ENCODE measurements around the gene RMDN2.

RMDN2 gene

DNA sequence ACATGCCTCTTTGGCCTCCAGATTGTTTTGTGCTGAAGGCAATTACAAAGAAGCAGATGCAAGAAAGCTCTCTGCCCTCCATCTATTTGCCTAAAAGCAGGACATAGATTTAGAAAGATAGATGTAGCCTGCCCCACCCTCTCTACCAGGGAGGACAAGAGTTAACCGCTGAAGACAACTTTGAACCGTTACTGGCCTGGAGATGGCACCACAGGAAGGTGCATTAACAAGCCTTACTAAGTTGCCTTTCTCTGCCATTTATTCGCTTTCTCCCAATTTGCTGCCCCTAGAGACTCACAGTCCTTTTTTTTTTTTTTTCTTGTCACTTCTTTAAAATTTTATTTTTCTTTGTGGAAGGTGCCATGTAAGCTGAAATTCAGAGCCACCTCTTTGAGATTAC is 28.8 kb upstream of the RMDN2 start:
- no peak for DNase-seq (ENCODE audit: low read depth in 2 of 3, low spot score in 2 of 3)

DNA sequence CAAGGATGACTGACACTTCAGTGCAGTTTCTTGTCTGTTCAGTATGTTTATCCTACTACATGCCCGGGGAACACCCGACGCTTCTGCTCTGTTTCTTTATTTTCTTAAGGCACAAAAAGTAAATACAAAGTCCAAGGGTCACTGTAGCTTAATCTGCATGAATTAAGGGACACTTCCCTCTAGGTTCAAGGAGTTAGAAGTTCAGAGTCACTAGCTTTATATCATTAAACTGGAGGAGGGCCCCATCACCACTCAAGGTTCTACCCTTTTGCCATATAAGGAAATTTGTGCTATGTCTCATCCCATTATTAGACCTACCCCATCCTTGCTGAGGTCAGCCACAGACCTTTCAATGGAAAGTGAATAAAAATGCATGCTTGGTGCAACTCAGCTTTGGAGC is 27.6 kb upstream of the RMDN2 start:
- DNase-seq (ENCODE audit: low read depth in 2 of 3, low spot score in 2 of 3), result no peak

DNA sequence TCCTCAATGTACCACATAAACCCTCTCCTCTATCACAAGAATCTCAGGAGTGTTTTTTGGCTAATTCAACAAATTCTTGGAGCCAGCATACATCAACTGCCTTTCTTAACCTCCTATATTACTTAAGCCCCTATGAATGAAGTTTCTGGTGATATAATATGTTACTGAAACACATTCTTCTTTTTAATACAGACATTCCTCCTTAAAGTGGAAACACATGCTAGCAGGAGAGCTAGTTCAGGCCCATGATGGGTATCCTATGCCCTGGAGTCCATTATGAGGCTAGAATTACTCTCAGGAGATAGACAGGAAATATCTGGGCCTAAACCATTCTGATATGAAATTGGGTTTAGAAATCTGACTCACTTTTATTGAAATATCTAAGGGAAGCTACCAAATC is 26.6 kb upstream of the RMDN2 start:
- no peak for DNase-seq (ENCODE audit: low read depth in 2 of 3, low spot score in 2 of 3)

DNA sequence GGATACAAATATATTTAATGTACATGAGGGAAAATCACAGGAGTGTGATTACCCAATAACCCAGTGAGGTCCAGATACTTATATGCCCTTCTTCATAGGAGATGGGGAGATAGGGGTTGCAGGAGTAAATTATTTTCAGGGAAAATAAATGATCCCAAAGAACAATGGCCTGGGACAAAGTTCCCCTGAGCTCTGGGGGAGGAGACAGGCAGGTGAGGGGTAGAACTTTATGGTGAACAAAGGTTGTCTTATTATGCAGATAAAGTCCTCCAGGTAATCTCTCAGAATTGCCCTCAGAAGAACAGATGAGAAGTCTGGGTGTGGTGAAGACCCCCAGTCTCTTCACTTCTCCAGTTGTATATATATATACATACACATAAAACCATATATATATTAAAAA is 22.1 kb upstream of the RMDN2 start:
- no peak for DNase-seq (ENCODE audit: low read depth in 2 of 3, low spot score in 2 of 3)

DNA sequence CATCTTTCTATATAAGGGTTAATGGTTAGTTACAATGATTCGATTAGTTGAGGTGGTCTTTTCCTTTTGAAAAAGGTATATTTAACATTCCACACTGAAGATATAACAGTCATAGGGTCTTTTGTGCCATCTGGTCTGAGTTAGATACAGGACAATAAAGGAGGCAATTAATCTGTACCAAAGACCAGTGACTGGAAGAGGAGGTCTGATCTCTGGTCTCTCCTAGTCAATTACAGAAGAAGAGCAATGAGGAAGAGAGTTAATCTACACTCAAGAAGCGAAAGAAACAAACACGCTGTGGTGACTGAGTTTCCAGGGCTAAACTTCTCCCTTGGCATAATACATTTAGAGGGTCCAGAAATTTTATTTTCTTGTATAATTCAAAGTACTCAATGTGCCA is 20.7 kb upstream of the RMDN2 start:
- no peak for DNase-seq (ENCODE audit: low read depth in 2 of 3, low spot score in 2 of 3)

DNA sequence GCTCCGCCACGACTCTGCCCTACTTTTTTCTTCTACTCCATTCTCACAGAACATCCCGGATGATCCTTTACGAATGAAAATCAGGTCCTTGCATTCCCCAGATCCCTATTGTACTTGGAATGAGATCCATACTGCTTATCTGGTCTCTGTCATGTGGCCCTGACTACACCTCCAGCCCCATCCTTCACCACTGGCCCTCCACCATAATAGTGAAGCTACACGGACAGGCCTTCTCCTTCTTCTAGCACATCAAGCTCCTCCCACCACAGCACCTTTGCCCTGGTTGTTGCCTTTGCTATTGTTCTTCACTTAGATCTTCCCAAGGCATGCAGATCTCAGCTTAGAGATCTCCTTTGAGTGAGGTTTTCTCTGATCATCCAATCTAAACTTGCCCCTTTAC is 20.1 kb upstream of the RMDN2 start:
- no peak for DNase-seq (ENCODE audit: low read depth in 2 of 3, low spot score in 2 of 3)

DNA sequence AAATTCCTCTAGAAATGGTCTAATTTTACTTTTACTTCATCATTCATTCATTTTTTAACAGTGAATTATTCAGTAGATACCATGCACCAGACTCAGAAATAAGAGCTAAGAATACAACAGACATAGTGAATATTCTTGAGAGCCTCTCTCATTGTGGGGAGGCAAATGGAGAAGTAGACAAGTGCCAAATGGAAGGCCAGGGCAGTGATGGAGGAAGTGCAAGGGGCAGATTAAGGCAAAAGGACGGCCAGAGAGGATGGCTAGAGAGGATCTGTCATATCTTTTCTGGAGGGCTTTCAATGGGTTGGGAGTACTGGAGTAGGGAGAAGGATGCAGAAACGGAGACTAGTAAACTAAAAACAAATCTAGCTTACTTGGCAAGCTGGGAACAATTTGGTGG is 19.0 kb upstream of the RMDN2 start:
- DNase-seq (ENCODE audit: low read depth in 2 of 3, low spot score in 2 of 3), result no peak

DNA sequence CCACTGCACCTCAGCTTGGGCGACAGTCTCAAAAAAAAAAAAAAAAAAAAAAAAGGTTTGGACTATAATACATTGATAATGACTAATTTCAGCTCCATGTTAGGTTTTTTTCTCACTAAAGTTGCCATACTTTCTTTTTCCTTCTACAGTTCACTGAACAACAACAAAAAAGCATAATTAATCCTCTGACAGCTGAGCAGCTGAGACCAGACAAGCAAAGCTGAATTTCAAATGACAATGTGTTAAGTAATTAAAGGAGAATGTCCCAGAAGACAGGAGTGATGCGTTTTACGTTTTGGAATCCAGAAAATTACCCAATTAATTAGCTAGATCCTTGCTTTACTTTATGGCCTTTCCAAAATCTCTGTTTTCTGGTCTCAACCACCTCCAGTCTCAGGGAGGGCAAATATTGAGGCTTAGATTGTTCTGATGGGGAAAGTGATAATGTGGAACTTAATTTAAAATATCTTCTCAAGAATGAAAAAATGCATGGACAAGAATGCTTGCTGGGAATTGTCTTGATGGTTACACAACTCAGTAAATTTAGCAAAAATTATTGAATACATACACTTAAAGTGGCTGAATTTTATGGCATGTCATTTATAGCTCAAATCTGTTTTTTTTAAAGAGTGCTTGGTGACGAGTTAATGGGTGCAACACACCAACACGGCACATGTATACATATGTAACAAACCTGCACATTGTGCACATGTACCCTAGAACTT is 17.4 kb upstream of the RMDN2 start:
- DNase-seq (ENCODE audit: low read depth in 2 of 3, low spot score in 2 of 3), result no peak

DNA sequence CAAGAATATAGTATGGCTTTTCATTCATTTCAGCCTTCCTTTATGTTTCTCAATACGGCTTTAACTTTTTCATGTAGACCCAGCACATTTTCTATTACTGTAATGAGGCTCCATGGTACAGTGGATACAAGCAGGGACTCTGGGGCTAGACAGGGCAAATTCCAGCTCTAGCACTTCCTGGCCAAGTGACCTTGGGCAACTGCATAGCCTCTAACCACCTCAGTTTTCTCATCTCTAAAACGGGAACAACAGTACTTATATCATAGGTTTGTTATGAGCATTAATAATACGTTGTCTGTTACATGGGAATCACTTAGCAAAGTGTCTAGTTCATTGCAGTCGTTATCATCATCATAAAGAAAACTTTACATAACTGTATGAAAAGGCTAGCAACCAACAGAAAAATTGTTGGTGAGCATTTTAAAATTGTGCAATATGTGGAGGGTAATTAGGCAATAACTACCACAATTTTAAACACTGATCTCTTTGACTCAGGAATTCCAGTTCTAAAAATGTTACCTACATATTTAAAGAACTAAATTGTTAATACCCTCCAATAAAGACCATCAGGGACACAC is 13.7 kb upstream of the RMDN2 start:
- no peak for DNase-seq (ENCODE audit: low read depth in 2 of 3, low spot score in 2 of 3)

DNA sequence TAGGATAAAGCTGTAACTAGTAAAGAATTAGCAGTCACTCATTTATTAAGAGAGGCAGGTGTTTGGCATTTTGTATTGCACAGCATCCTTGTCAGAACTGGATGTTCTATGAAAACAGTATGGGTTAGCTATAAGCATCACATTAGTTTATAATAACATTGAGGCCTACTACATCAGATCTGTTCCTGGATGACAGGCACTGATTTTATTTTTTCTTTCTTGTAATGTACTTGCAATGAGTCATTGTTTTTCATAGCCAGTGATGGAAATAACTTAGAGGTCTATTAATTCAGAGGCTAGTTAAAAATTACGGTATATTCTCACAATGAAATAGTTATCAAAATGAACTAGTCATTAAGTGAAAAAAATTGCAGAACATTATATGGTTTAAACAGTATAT is 13.0 kb upstream of the RMDN2 start:
- DNase-seq (ENCODE audit: low read depth in 2 of 3, low spot score in 2 of 3), result no peak

DNA sequence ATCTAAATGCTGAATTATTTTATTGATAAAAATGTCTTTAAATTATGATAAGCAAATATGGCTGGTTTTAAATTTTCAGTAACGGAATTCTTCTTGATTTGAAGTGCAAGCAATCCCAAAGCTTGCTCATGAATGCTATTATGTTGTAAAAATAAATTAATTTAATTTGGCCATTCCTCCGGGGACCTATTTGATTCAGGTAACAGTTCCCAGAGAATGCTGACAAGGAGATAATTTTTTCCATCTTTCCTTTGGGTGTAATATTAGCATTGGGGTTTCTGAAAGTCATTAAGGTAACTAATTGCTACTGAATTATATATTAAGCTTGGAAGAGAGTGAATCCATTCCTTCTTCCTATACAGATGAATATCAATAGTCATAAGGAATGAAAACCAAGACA is 12.5 kb upstream of the RMDN2 start:
- DNase-seq (ENCODE audit: low read depth in 2 of 3, low spot score in 2 of 3), result no peak

DNA sequence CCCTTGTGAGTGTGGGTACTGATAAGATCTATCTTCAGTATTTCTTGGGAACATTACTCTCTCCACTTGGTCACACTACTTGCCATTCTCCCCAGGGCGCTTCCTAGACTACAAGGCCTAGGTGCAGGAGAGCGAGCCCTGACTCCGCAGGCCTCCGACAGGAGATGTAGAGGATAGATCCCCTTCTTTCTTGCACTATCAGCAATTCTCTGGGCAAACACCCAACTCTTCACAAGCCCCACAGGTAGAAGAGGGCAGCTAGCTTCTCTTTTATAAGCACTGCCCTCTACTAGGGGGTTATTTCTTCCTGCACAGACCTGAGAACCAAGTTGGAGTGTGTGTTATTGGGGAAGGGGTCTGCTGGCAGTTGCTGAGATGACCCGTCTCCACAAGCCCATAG is 10.7 kb upstream of the RMDN2 start:
- no peak for DNase-seq (ENCODE audit: low read depth in 2 of 3, low spot score in 2 of 3)

DNA sequence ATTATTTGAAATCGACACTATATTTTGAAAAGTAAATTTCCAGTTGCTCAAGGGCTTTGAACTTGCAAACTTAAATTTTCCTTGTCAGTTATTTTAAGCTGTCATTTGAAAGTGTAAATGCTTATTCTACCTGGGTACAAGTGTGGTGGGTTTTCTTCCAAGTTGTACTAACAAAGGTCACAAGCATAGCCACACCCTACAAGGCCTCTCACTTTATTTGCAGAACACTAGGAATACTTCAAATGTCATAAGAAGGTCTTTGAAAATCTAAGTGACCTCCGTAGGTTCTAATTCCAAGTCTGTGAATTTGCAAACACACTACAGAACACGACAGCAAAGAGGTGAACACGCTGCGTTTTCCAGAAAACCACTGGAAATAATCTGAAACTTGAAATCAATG is 9.3 kb upstream of the RMDN2 start:
- no peak for DNase-seq (ENCODE audit: low read depth in 2 of 3, low spot score in 2 of 3)

DNA sequence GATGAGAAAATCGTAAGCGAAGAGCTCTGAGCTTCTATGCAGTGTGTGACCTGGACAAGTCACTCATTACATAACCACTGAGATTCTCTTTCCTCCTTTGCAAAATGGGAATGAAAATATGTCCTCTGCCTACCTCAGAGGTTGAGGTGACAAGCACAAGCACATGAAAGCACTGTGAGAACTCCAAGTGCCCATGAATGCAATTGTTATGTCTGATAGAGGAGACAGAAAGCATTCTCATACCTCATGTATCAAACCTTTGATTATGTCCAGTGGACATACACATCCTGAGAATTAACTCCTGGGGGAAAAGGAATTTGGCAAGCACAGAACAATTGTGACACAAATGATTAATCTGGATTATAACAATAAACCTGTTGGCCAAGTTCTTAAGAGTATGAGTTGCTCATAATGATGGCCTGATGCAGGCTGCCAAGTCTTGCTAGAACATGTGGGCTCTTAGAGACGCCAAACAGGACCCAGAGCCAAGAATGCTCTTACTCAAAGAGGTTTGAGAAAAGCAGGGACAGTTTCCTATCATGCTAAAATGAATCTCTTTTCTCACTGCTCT is 8.5 kb upstream of the RMDN2 start:
- DNase-seq (ENCODE audit: low read depth in 2 of 3, low spot score in 2 of 3), result no peak

DNA sequence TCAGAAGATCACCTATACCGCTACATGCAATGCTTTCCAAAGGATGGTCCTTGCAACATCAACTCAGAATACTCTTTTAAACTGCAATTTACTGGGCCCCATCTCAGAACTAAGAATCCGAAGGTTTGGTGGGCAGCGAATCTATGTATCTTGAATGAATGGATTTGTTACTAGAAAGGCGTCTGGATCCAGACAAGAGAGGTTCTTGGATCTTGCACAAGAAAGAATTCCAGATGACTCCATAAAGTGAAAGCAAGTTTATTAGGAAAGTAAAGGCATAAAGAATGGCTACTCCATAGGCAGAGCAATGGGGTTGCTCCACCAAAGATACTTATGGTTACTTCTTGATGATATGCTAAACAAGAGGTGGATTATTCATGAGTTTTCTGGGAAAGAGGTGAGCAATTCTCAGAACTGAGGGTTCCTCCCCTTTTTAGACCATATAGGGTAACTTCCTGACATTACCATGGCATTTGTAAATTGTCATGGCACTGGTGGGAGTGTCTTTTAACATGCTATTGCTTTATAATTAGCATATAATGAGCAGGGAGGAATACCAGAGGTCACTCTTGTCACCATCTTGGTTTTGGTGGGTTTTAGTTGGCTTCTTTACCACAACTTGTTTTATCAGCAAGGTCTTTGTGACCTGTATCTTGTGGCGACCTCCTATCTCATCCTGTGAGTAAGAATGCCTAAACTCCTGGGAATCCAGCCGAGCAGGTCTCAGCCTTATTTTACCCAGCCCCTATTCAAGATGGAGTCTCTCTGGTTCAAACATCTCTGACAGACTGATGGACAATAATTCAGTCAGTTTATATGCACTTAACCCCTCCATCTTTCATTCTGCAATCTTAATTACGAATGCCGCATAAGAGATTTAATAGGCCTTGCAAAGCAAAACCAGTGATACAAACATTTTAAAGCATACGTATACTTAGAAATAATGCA is 7.5 kb upstream of the RMDN2 start:
- no peak for DNase-seq (ENCODE audit: low read depth in 2 of 3, low spot score in 2 of 3)

DNA sequence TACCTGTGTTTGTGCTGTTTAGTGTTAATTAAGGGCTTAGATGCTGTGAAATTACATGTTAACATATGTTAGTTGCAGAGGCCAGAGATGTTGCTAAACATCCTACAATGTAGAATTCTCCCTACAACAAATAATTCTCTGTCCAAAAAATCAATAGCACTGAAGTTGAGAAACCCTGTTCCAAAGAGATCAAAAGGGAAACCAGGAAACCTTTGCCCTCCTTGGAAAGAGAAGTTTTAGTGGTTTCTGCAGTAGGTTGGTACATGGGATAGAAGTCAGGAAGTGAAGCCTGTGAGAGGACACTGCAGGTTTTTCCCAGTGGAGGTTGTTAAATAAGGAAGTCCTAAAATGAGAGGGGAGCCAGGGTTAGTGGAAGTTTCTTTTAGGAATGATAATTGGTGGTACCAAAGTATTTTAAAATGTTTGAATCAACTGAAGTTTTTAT is 6.3 kb upstream of the RMDN2 start:
- DNase-seq (ENCODE audit: low read depth in 2 of 3, low spot score in 2 of 3), result no peak

DNA sequence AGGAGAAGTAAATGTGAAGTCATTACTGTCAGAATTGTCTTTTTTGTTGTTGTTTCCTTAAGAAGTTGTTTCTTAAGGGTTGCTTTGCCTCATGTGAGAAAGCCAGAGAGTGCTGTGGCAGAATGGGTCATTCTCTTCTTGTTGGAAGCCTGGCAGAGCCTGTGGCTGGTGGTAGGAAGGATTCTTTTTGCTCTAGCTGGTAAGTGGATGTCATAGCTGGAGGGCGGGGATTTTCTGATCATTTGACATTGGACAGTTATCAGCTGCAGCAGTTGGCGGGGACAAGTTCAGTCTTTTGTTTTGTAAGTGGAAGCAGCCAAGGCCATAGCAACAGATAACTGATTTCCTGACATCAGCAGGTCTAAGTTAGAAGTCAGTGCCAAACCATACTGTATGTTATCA is 5.5 kb upstream of the RMDN2 start:
- DNase-seq (ENCODE audit: low read depth in 2 of 3, low spot score in 2 of 3), result no peak

DNA sequence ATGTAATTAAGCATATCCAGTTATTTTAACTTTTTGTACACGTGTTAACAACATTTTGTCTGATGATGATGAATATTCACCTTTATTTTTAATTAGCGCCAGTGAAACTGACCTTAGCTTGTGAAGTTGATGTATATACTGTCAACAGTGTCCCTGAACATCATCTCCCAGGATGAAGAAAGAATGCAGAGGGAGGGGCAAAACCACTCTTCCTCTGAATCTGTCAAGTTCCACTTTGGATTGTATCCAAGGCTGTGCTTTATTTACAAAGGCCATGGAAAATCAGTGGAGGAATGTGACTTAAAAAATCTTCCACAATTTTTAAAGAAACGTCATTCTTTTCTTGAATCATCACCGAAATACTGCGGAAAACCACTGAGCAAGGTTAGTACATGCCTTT is 4.5 kb upstream of the RMDN2 start:
- DNase-seq (ENCODE audit: low read depth in 2 of 3, low spot score in 2 of 3), result no peak

DNA sequence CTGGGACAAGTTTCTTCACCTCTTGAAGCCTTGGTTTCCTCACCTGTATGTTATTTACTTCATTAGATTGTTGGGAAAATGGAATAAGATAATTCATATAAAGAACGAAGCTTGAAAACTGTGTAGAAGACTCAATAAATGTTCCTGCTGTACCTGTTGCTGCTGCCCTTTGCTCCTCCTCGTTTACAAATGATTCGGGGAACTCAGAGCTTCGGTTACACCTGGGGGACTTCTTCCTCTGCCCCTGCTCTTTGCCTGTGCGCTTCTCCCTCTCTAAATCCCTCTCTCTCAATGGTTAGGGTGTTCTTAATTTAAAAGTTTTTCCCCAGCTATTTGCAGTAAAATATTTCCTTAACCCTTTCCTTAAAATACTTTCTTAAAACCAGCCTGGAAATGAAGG is 3.3 kb upstream of the RMDN2 start:
- DNase-seq (ENCODE audit: low read depth in 2 of 3, low spot score in 2 of 3), result no peak

DNA sequence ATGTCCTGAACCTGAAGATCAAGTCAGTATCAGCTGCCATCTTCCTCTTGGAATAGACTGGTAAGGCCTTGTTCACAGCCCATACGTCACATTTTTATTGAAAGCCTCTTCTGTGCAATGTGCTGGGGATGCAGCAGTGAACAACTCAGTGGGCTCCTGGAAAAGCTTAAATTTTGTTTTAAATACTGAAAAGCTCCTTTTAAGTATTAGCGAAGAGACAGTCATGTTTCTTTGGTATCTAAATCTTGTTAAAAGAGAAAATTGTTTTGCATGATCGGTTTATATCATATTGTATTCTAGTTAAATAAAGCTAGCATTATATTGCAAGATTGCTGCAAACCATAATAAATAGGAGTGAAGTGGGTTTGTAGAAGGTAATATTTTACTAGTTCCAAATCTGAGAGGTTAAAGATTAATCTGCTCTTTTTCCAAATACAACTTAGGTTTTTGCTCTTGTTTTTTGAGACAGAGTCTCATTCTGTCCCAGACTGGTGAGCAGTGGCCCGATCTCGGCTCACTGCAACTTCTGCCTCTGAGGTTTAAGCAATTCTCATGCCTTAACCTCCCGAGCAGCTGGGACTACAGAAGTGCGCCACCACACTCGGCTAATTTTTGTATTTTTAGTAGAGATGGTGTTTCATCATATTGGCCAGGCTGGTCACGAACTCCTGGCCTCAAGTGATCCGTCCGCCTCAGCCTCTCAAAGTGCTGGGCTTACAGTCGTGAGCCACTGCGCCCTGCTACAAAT is 1.6 kb upstream of the RMDN2 start:
- DNase-seq (ENCODE audit: low read depth in 2 of 3, low spot score in 2 of 3), result no peak

DNA sequence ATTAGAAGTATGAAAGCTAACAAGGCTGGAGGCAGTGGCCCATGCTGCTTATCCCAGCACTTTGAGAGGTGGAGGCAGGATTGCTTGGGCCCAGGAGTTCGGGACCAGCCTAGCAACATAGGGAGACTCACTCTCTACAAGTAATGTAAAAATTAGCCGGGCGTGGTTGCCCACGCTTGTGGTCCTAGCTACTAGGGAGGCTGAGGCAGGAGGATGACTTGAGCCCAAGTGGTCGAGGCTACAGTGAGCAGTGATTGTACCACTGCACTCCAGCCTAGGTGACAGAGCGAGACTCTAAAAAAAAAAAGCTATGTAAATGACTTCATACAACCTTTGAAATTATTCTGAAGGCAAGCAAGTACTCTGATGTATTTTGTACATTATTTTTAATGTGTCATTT is 1.5 kb downstream of the RMDN2 start:
- DNase-seq (ENCODE audit: low read depth in 2 of 3, low spot score in 2 of 3), result no peak
